Inferior parietal cortex (tissue), 1 donor: Measurements from ENCODE around the gene KCNK10.
A peak's percentile ranks its signal among the peaks of the same experiment; 100 is the strongest.
"Not testable (repeated sequence)": the region's sequence is repeated elsewhere in the genome, so short reads cannot be mapped to it uniquely, and the experiment has no call there.

Source experiments
- DNase-seq: peaks from one replicate; pipeline ENCODE4 v3.0.0-alpha.2; 2016; ENCODE audit errors: extremely low spot score

The KCNK10 gene

GRCh38 chr14:88270776-88271175 lies 52.3 kb downstream of the KCNK10 start:
- no peak for DNase-seq

- DNase-seq, result no peak
Measured at GRCh38 chr14:88269806-88270420, 53.2 kb downstream of the KCNK10 start.

GRCh38 chr14:88266474-88266873 lies 56.6 kb downstream of the KCNK10 start:
- DNase-seq, result no peak

- DNase-seq, result no peak
Measured at GRCh38 chr14:88264116-88264515, 59.0 kb downstream of the KCNK10 start.

DNA sequence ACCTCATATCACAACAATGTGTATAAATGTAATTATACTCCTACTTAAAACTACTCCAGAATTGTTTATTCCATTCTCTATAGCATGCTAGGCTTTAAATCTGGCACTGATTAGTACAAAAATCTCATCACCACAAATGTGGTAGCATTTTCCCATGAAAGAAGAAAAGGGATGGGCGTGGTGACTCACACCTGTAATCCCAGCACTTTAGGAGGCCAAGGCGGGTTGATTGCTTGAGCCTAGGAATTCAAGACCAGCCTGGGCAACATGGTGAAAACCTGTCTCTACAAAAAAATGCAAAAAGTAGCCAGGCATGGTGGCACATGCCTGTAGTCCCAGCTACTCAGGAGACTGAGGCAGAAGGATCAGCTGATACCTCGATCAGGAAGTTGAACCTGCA lies 61.8 kb downstream of the KCNK10 start:
- DNase-seq, result not testable (repeated sequence)

GRCh38 chr14:88258021-88258420 lies 65.0 kb downstream of the KCNK10 start:
- DNase-seq, result no peak

DNA sequence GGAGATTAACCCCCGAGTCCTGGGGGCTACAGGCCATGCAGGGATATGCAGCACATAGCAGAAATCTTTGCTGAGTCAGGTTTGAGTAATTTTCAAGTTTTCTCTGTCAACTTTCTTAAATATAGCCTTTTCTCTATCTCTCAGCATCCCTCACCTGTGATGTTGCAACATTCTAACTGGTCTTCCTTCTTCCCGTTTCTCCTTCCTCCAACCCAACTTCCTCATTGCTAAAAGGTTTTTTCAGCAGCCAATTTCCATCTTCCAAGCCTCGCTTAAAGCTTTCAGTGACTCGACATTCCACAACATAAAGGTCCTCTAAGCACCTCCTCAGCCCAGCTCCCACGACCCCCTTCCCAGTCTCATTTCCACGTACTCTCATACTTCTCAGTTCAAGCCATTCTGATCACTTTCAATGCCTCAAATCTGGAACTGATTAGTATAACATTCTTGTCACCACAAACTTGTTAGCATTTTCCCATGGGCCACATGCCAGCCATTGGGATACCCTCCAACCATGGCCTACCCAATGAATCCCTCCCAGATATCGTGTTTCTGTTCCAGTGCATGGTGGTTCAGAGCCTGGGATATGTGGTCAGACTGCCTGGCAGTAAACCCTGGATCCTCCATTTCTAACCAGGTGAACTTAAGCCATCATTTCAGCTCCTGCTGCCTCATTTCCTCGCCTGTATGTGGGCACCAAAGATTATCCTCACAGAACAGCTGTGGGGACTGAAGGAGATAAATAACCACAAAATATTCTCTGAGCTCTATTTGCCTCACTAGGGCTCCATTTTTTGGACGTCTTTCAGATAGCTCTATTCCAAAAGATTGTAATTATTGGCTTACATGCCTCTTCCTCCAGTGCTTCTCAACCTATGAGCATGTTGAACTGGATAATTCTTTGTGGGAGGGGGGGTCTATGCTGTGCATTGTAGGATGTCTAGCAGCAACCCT lies 65.8 kb downstream of the KCNK10 start:
- no peak for DNase-seq

GRCh38 chr14:88255798-88256197 lies 67.3 kb downstream of the KCNK10 start:
- no peak for DNase-seq

GRCh38 chr14:88255196-88255595 lies 67.9 kb downstream of the KCNK10 start:
- DNase-seq, result no peak

GRCh38 chr14:88252498-88252897 lies 70.6 kb downstream of the KCNK10 start:
- DNase-seq, result no peak

GRCh38 chr14:88251650-88252049 lies 71.4 kb downstream of the KCNK10 start:
- DNase-seq, result no peak

GRCh38 chr14:88249266-88249665 lies 73.8 kb downstream of the KCNK10 start:
- no peak for DNase-seq

DNA sequence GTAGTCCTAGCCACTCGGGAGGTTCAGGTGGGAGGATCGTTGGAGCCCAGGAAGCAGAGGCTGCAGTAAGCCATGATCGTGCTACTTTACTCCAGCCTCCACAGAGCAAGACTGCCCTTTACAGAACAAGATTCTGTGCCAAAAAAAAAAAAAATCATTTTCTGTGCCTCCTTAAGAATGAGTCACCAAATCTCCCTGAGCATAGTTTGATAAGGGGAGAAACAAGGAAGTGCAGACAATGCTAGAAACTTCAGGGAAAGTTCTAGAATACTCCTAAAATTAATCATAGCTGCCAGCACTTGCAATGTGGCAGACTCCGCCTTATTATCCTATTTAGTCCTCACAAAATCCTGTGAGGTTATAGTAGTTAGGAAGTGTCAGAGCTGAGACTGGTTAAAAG lies 74.5 kb downstream of the KCNK10 start:
- DNase-seq, result no peak

- no peak for DNase-seq
Measured at GRCh38 chr14:88247228-88247627, 75.8 kb downstream of the KCNK10 start.

- no peak for DNase-seq
Measured at GRCh38 chr14:88245321-88245720, 77.7 kb downstream of the KCNK10 start.

DNA sequence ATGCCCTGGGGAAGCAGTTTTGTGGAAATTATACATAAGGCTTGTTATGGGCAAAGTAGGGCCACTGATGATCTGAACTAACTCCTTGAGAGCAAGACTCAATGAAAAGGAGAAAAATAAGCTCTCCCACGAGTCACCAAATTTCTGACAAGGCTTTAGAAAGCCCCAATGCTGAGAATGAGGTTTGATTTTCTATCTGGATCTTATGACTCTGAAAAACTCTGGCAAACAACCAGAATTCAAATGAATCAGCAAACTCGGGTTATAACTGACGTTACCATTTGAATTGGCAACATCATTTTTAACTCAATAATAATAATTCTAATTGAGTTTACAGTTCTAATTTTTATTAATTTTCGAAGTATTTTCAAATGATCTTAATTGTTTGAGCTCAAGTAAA lies 79.1 kb downstream of the KCNK10 start:
- DNase-seq, result no peak

DNA sequence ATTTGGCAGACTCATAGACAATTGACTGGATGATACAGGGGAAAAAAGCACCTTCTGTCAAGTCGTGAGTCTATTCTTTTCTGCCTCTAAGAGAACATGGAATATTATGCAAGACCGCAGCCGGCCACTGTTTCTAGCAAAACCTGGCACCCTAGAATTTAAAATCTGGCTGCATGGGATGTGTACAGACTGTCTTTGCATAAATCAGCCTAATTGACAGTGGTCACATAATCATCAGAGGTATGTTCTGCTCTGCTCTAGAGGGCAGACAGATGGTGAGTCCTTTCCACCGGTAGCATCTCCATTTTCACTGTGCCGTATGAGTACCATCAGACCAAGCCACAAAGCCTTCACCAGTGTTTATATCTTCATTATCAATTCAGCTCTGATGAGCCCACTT lies 80.6 kb downstream of the KCNK10 start:
- DNase-seq, result peak; percentile 47

DNA sequence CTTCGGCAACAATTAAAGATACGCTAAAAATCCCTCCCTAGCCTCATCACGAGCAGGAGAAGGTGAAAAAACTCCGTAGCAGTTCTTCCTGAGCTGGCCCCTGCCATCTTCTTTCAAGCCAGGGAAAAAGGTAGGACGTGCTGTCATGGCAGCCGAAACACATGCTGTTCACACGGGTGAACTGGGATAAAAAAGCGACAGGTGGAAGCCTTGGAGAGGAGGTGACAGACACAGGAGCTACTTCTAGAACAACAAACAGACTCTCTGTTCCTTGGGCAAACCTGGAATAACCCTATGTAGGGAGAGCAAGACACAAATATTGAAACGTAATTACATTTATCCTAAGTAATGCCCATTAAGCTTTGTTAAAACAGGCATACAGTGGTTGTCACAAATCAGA lies 81.3 kb downstream of the KCNK10 start:
- no peak for DNase-seq

DNA sequence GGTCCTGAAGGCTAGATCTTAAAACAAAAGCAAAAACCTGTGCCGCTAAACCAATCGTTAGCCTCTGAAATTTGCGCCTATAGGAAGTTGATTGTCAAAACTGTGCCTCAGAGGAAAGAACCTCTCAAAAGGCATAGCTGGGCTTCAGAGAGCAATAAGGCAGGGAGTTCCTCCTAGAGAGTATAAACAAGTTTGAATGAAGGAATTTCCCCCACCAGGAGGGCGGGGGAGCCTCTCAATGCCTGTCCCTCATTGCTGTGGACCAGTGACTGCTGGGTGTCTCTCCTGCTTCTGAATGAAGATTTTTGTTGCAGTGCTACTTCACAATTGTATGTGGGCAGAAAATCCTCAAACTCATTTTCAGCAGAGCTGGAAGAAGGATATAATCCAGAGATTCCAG lies 88.6 kb downstream of the KCNK10 start:
- no peak for DNase-seq

GRCh38 chr14:88233915-88234314 lies 89.2 kb downstream of the KCNK10 start:
- DNase-seq, result no peak

- no peak for DNase-seq
Measured at GRCh38 chr14:88232771-88233170, 90.3 kb downstream of the KCNK10 start.

GRCh38 chr14:88231603-88232002 lies 91.5 kb downstream of the KCNK10 start:
- no peak for DNase-seq

DNA sequence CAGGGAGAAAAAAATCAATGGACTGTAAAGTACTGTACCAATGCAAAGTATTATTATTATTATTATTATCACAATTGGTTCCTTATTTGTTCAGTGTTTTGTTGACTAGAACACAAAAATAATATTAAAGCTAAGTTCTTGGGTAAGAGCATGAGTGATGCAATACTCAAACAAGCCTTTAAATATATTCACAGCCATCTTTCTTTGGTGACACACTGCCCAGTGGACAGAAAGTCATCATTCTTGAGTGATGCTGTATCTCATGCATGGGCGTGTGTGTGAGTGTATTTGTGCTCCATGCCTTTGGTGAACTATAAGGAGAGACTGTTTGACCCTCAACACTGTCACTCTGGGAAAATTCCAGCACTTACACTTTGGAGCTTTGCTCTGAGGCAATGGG lies 93.6 kb downstream of the KCNK10 start:
- no peak for DNase-seq
